HG03432 (cell line): ENCODE measurements around the gene CFAP54.
"Not testable (repeated sequence)": the region's sequence is repeated elsewhere in the genome, so short reads cannot be mapped to it uniquely, and the experiment has no call there.

Source experiments
- ATAC-seq: cut with Tn5 transposase; IDR thresholded peaks from one replicate; pipeline ENCODE4 v1.9.1; 2021; ENCODE audit warnings: mild to moderate bottlenecking, moderate library complexity; ENCODE audit not compliant: unreplicated experiment

The CFAP54 gene

DNA sequence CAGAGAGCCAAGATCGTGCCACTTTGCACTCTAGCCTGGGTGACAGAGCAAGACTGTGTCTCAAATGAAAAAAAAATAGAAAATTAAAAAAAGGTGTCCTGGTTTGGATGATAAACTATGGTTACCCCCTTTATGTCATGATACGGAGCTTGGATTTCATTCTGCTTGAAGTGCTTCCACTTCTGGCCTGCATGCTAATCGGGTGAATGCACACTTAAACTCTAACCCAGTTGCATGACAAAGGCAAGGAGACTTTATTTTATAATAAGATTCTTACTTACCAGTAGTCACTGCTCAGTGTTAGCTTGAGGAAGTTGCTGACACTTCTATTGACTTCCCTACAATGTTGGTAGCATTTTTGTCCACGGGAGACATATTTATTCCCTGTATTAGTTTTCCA, 24.3 kb downstream of the CFAP54 start:
- no peak for ATAC-seq

DNA sequence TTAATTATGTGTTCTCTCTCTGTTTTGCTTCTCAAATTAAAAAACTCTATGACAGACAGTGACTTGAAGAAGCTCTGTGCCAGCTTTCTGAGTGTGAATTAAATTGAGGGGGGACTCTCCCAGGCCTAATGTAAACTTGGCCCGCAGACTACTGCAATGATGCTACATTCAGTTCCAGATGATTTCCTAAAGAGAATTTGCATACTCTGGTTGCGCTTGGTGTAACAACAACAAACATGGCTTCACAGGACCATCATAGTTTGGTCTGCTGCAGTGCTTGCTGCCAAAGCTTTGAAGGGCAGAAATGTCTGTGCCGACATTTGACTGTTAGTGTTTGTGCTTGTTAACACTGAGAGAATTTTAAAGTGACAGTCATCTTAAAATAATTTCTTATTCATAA, 25.0 kb downstream of the CFAP54 start:
- ATAC-seq = peak; percentile 82

DNA sequence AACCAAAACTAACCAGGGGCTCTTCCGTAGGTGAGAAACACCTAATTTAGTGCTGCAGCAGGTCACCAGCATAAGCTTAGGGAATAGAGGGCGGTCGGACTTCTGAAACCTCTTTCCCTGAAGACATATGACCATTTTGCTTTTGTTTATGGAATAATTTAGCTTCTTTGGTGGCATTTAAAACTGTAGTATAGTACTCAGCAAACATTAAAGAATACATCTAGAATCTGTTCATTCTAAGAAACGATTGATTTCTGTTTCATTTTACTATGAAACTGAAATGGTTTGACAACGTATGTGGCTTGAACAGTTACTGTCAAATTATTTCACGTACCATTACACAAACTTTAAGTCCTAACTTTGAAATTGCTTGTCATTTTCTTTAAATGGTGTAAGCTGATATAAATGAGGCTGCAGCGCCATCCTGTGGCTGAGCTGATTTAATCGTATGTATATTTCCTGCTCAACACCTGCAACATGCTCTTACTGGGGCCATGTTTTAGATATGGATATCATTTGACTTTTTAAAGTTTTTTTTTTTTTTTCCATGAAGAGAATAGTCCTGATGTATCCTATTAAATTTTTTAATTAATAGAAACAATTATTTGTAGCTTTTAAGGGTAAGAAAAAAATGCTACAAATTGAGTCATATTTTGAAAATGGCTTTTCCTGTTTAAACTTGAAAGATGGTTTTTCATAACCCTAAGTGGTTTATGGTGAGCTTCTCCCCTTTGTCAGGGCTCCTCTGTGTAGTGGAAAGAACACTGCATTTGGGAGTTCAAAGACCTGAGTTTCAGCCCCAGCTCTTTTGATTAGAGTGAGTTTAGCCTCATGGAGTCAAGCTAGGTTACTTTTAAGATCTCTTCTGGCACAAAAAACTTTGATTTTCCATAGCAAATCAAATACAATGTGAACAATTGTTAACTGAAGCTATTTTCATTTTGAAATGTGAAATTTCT, 27.4 kb downstream of the CFAP54 start:
- peak; percentile 70 for ATAC-seq

DNA sequence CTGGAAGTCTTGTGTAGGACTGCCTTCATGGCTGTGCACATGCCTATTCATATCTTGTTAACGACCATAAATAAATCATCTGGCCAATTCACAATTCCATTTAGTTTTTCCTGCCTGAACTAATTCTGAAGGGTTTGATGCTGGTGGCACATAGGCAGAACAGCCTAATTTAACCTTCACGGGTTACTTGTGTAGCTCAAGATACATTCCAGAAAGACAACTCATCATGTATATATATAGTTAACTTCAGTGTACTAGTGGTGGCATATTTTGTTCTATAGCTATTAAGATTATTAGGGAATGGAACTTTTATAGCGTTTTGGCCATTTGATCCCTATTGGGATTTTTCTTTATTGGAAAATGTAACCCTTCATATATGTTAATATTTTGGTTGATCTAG, 31.4 kb downstream of the CFAP54 start:
- ATAC-seq = no peak

DNA sequence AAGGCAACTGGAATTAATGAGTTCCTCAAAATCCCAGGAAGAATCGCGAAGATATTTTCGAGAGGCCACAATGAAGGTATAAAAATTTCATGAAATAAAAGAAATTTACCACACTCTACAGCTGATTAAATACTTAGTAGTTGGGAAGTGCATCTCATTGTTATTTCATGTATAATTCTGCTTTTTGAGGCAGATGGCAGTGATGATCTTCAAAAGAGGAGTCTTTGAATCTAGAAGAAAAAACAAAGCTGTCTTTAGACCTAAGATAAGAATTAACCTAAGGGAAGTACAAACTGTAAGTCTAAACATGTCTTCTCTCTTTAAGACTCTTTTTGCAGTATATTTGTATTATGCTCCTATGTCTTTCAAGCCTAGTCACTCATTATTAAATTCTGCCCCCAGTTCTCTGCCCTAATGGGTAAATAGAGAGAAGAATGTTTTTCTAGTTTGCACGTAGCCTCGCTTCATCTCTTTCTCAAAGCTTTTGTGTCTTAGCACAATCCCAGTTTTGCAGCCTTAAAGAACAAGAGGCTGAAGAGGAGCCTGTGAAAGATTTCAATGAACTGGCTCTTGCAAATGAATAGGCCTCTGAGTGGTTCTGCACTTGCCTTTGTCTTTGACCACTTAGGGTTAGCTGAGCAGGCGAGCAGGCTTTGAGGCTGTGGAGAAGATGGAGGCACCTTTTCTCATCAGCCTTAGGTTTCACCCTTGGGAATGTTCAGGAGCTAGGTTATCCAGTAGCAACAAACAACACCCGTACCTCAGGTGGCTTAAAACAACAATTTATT, 32.7 kb downstream of the CFAP54 start:
- ATAC-seq = no peak

DNA sequence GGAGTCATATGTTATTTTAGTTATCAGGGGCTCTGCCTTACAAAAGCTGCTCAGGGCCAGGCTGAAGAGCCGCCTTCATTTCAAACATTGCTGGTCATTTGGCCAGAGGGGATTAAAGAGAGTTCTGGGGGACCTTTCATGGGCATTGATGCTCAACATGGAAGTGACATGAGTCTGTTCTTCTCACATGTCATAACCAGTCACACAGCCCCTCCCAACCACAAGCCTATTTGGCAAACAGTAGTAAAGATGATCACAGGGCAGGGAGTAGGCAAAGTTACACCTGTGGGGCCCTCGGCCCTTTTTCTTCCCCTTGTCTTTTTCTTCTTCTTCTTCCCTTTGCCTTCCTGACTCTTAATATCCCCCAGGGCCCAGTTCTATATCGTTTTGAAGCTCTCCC, 33.3 kb downstream of the CFAP54 start:
- ATAC-seq = no peak

DNA sequence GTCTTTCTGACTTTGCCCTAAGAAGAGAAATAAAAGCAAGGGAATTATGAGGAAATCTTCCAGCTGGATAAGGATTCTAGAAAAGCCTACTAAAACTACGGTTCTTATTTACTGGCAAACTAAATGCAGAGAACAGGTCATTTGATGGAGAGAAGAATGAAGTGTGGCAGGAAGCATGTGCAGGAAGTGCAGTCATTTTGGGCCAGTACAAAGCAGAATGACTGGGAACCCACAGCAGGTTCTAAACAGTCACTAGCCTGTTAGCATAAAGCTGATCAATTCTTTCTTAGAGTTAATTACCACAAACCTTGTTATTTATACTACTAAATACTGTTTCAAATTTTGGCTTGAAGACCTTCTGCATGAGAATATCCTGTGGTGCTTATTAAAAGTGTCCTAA, 36.7 kb downstream of the CFAP54 start:
- ATAC-seq = no peak

DNA sequence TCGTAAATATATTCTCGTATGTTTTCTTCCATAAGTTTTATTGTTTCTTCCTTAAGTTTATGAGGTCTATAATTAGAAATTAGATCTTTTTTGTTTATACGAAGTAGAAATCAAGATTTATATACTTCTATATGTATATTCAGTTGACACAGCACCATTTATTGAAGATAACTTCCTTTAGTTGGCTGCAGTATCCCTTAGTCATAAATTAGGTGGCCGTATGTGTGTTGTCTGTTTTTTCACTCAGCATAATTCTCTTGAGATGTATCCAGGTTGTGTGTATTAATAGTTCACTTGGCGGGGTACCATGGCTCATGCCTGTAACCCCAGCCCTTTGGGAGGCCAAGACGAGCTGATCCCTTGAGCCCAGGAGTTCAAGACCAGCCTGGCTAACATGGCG, 40.5 kb downstream of the CFAP54 start:
- no peak for ATAC-seq

DNA sequence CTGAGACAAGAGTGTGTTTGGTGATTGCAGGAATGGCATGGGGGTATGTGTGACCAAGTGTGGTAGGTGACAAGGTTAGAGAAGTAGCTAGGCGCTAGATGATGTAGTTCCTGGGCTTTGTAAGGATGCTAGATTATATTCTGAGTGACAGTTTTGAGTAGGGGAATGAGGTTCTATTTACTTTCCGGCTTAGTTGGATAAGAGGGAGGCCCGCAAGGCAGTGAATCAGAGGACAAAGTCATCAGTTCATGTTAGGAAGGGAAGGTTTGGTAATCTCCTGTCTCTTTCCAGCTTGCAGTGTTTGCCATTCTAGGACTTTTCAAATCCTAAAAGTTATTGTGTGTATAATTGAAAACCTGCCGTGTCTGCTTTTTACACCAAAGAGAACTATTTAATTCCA, 45.0 kb downstream of the CFAP54 start:
- ATAC-seq = no peak

DNA sequence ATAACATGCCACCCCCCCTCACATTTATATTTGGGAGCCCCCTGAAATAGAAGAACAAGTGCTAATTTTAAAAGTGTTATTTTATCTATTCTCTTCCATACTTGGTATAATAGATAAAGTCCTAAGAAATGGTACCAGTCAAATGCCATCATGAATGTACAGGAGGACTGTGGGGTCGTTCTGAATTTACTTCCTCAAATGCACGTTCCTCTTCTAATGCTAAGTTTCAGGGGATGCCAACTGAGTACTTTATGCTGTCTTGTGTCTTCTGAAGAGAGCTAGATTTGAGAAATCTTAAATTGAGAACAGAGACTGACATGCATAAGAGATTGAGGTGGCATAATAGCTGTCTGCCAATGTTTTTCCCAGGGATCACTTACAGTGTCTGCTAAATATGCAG, 59.0 kb downstream of the CFAP54 start:
- no peak for ATAC-seq

DNA sequence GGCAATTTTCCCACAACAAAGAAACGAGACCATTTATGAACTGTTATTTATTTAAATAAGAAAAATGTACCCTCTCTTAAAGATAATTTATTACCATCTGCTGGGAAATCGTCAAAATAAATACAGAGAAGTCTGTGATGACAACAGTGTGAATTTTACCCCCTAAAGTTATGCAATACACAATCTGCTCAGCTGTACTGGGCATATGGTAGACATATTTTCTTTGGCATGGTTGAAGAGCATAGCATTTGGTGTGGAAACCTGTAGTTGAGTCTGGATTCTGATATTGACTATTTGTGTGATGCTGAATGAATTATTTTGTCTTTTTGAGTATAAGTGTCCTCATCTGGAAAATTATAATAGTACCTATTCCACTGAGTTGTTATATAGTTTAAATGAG, 60.0 kb downstream of the CFAP54 start:
- ATAC-seq = no peak

DNA sequence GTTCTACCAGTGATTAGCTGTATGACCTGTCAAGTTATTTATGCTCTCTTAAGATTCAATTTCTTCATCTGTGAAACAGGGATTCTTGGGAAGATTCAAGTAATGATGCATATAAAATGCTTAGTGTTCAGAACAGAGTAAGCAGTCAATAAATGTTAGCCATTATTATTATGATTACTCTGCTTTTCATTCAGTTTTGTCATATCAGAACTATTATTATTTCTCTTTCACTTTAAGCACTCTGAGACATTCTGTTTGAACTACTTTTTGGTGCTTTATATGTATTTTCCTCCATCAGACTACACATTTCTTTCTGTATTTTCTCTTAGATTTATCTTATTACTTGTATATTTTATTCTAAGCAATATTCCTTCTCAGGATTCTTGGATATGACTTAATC, 81.2 kb downstream of the CFAP54 start:
- peak; percentile 24 for ATAC-seq

DNA sequence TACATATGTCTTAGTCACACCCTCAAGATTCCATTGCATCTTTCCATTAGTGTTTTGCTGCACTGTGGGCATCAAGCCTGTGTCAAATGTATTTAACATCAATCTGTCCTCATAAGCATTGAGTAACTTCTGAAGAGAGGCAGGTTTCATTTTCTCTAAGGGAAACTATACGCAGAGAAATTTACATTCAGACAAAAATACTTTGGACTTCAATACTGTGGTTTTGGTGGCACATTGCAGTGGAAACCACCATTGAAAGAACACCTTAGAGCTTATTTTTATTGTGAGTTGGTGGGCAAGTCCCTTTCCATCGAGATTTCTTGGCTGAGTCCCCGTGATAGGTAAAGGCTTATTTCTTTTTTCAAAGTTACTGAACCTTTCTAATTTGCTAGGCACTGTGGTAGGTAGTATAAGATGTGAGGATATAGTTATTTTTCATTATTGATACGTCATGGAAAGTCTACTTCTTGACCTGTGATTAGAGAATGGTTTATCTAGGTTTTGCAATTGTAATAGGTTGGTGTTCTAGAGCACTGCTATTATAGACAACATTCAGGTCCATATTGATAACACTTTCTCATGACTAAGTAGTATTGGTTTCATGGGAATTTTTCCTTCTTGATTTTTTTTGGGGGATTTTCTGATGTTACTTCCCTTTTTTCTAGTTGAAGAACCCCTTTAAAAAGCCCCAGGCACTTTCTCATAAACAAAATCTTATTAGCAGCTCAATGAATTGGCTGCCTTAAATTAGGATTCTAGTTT, 81.9 kb downstream of the CFAP54 start:
- ATAC-seq = peak; percentile 87

DNA sequence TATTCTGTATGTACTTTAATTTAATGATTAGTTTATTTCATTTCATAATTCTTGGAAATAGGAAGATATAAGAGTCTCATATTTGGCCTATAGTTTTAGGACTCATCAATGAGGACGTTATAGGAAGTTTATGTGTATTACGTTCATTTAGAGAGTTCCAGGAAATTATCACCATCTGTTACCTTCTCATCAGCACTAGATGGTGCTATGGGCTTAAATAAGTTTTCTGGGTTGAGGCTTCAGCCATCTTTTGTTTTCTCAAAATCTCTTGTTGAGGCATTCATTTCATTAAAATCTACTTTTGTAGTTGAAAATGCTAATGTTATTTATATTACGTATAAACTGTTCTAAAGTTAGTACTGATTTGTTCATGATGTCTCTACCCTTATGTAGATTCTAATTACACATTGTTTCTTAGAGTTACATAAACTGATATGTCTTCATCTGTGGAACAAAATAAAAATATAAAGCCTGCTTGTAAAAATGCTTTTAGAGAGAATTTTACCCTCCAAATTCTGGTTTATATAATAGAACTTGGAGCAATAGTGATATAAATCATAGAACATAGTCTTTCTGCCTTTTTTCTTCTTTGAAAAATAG, 89.2 kb downstream of the CFAP54 start:
- ATAC-seq = peak; percentile 96

DNA sequence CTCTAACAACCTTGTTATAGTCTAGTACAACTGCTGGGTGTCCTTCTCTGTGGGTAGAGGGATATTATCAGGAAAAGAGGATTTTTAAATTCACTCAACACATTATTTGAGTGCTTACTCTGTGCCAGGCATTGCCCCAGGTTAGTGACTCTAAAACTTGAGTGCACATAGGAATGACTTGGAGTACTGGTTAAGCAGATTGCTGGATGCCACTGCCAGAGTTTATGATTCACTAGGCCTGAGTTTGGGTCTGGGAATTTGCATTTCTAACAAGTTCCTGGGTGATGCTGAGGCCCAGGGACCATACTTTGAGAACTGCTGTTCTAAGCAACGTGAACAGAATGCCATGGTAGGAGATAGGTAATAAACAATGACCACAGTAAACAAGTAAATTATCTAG, 96.6 kb downstream of the CFAP54 start:
- ATAC-seq = no peak

DNA sequence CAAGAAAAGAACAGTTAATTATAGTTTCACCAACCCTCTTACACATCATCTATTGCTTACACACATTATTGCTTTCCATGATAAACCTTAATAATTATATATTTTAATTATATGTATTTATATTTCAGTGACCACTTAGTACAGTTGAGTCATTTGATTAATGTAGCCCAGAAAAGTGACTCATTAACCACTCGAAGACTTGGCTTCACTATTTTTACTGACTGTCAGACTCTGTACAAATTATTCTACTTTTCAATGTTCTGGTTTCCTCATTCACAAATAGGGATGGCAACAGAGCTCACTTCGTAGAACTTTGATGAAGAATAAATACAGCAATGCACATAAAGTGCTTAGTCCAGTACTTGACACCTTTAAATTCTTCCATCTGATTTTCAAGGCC, 98.3 kb downstream of the CFAP54 start:
- ATAC-seq = no peak

DNA sequence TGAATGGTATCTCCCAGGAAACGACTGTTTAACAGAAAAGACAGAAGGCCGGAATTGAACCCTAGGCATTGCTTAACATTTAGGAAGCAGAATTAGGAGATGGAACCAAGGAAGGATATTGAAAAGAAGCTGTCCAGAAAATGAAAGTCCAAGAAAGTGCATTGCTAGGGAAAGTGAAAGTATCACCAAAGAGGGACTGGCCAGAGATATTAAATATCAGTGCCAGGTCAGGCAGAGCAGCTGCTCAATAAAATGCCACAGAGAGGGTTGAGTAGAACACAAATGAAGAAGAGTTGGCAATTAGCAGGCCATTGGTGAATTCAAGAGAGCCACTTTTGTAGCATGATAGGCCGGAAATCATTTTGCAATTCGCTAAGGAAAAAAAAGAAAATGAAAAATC, 101.6 kb downstream of the CFAP54 start:
- ATAC-seq = no peak

DNA sequence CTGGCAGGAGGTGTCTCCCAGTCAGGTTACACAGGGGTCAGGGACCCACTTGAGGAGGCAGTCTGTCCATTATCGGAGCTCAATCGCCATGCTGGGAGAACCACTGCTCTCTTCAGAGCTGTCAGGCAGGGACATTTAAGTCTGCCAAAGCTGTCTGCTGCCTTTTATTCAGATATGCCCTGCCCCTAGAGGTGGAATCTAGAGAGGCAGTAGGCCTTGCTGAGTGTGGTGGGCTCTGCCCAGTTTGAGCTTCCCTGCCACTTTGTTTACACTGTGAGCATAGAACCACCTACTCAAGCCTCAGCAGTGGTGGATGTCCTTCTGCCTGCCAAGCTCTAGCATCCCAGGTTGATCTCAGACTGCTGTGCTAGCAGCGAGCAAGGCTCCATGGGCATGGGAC, 115.0 kb downstream of the CFAP54 start:
- not testable (repeated sequence) for ATAC-seq

DNA sequence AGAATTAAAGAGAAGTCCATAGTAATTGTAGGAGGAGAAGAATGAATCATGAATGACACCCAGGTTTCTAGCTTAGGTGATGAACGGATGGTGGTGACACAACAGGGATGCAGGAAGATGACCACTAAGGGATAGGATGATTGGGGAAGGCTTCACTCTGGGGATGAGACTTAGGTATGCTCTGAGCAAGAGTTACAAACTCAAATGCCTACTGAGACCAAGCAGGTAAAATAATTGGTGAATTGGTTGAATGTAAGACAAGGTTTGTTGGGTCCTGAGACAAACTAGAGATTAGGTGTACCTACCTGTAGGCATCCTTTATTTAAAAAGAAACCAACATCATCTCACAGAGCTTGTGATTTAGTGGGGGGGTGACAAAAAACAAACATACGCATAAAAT, 116.3 kb downstream of the CFAP54 start:
- no peak for ATAC-seq

DNA sequence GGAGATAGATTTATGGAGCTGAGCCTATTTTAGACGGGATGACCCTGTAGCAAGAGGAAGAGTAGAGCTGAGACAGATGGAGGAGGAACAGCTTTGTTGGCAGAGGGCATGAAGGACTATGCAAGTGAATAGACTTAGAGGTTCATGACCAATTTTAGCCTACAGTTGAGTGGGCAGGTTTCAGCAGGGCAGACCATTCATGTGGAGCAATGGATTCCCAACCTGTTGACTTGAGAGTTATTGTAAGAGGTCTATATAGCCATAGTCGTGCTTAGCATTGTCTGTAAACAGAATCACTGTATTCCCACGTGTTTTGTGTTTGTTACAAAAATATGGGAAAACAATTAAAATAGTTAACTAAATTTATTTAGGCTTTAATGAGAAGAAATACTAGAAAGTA, 116.8 kb downstream of the CFAP54 start:
- no peak for ATAC-seq

DNA sequence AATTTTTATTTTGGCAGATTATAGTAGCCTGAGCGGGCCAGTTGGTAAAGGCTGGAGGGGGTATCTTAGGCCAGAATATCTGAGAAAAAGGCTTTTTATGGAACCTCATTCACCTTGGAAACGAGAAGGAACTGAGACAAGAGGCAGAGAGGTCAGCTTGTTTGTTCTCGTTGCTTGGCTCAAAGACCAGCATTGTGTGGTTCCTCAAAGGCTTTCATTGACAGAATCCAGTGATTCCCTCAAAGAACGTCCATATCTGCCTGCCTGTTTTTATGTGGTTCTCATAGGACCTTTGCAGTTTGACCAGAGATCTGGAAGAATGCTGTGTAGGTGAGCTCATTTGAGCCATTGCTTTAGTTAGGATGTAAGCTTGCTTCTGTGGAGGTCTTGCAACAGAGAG, 117.3 kb downstream of the CFAP54 start:
- no peak for ATAC-seq
